GM19099 (cell line): ENCODE data around the gene TMEM87A.

ENCODE experiments used
- POLR2A ChIP-seq: IDR thresholded peaks from 3 replicates; pipeline ENCODE4 v1.6.1; 2011; ENCODE audit warnings: low read depth; ENCODE audit not compliant: insufficient read length; ENCODE audit errors: extremely low read depth

Gene TMEM87A

GRCh38 chr15:42272939-42273899, at the start of gene TMEM87A, which contains the start of gene GANC:
Gene TMEM87A (minus strand): TSS chr15:42273433. CDS start chr15:42273398, 35 bp downstream.
Gene GANC (plus strand): TSS chr15:42273201. CDS start chr15:42274482, 1,281 bp downstream.
- peak; percentile 98 for TF ChIP-seq POLR2A

- TF ChIP-seq POLR2A: no peak
Observed at GRCh38 chr15:42319206-42319605, 46.0 kb upstream of the TMEM87A start.

- no peak for TF ChIP-seq POLR2A
Observed at GRCh38 chr15:42315521-42315920, 42.3 kb upstream of the TMEM87A start.

- TF ChIP-seq POLR2A: no peak
Observed at GRCh38 chr15:42314818-42315217, 41.6 kb upstream of the TMEM87A start.

GRCh38 chr15:42313463-42313862, 40.2 kb upstream of the TMEM87A start:
- TF ChIP-seq POLR2A: no peak

- no peak for TF ChIP-seq POLR2A
Observed at GRCh38 chr15:42306681-42307080, 33.4 kb upstream of the TMEM87A start.

GRCh38 chr15:42289166-42289565, 15.9 kb upstream of the TMEM87A start:
- no peak for TF ChIP-seq POLR2A

GRCh38 chr15:42287931-42288330, 14.7 kb upstream of the TMEM87A start:
- TF ChIP-seq POLR2A: no peak

GRCh38 chr15:42286445-42287029, 13.3 kb upstream of the TMEM87A start:
- no peak for TF ChIP-seq POLR2A

GRCh38 chr15:42285034-42285433, 11.8 kb upstream of the TMEM87A start:
- no peak for TF ChIP-seq POLR2A

GRCh38 chr15:42284551-42284950, 11.3 kb upstream of the TMEM87A start:
- no peak for TF ChIP-seq POLR2A

- no peak for TF ChIP-seq POLR2A
Observed at GRCh38 chr15:42283671-42284070, 10.4 kb upstream of the TMEM87A start.

- TF ChIP-seq POLR2A: no peak
Observed at GRCh38 chr15:42282926-42283325, 9.7 kb upstream of the TMEM87A start.

- no peak for TF ChIP-seq POLR2A
Observed at GRCh38 chr15:42282344-42282743, 9.1 kb upstream of the TMEM87A start.

- TF ChIP-seq POLR2A: no peak
Observed at GRCh38 chr15:42279234-42279723, 6.0 kb upstream of the TMEM87A start.

GRCh38 chr15:42276762-42277161, 3.5 kb upstream of the TMEM87A start:
- TF ChIP-seq POLR2A: no peak
